Measurements from ENCODE around the gene KLK13.

Gene KLK13

DNA sequence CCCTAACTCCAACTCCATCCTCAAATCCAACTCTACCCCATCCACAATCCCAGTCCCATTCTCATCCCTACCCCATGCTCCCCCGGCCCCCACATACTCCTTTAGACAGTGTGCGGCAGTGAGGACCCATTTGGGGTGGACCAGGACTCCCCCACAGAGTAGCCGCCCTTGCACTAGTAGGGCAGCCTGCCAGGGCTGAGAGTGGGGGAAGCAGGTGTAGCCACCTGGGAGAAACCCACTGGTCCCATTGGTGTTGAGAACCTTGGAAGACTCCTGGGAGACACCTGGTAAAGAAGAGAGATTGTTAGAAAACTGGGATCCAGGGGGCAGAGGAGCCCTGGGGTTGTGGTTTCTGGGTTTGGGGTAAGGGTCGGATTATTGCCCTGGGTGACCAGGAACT lies 4.6 kb downstream of the KLK13 start:
- DNase-seq = no peak

DNA sequence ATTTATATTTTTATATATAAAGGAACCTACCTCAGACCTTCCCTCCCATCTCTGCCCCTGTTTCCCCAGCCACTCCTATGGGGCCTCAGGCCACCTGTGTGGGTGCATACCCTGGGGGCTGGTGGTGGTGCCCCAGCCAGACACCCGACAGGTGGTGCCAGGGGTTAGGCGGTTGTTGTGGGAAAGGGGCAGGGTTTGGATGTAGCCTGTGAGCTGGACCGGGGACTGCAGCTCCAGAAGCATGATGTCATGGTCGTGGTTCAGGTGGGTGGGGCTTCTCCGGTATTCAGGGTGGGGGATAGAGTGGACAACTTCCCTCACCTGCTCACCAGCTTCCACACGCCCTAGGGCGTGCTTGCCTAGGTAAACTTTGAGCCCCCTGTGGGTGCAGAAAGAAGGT lies 5.2 kb downstream of the KLK13 start:
- no peak for DNase-seq

- no peak for DNase-seq
Measured at GRCh38 chr19:51055866-51056265, 9.0 kb downstream of the KLK13 start.

- DNase-seq = no peak
Measured at GRCh38 chr19:51047031-51047335, 17.9 kb downstream of the KLK13 start.

DNA sequence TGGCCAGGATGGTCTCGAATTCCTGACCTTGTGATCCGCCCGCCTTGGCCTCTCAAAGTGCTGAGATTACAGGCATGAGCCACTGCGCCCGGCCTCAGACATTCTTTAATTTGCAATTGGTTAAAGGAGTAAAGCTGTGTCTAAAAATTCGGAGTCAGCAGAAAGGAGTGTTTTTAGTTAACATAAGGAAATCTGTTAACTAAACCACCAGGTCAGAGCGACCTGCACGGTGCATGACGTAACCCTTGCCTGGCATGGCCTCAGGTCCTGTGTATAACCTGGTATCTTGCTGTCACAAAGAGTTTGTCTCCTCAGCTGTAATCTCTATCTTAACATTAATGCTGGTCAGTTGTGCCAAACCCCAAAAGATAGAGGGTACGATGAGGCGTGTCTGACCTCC lies 20.6 kb downstream of the KLK13 start:
- DNase-seq = no peak

DNA sequence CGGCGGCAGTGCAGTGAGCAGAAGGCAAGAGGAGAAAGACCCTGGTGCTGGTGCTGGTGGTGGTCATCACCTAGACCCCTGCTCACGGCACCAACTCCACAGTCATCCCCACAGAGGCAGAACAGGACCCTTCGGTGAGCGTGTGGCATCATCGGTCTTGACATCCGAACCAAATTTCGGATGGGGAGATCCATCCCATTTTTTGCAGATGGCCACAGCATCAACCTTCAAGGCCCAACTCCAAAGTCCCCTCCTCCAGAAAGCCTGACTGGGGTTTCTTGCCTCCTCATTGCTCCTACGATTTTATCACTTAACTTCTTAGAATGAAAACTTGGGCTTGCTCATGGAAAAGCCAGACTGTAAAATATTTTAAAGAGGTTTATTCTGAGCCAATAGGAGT lies 21.4 kb downstream of the KLK13 start:
- DNase-seq = no peak

- no peak for DNase-seq
Measured at GRCh38 chr19:51040151-51040550, 24.7 kb downstream of the KLK13 start.

- DNase-seq = no peak
Measured at GRCh38 chr19:51036519-51036918, 28.4 kb downstream of the KLK13 start.

- no peak for DNase-seq
Measured at GRCh38 chr19:51034704-51035103, 30.2 kb downstream of the KLK13 start, which contains the start of gene KLK12. Gene KLK12, minus strand, starts transcription at chr19:51035002. Its CDS starts 381 bp downstream, at chr19:51034621.

DNA sequence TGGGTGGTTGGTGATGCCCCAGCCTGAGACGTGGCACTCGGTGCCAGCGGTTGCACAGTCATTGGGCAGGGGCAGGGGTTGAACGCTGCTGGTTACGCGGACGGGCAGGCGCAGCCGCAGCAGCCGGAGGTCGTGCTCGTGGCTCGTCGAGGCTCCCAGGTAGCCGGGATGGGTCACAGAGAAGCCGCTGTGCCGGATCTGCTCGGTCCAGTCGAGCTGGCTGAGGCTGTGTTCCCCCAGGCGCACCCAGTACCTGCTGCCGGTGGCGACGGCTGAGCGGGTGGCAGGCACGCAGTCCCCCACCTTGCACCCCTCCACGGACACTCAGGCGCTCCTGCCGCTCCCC lies 33.0 kb downstream of the KLK13 start:
- no peak for DNase-seq

DNA sequence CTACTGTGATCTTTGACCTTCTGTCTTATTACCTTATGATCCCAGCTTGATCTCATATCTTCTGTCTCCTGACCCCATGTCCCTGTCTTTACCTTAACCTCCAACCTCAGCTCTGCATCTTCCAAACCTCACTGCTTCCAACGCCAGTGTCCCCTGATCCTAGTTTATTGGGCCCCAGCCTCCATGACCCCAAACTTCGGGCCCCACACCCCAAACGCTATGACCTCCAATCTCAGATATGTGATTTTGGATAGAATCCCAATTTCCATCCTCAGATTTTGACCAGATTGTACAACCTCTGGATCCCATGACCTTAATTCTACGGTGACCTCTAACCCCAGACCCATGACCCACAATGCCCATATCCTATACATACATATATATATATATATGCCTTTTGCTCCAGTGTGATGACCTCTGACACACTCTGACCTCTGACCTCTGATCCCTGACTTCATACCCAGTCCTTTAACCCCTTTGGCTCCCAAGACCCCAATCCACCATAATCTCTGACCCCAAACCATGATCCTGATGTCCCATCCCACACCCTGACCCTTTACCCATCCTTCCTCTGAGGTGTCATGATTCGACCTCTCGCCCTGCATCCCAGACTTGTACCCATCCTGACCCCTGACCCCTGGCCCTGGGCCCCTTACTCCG lies 33.5 kb downstream of the KLK13 start:
- no peak for DNase-seq

- no peak for DNase-seq
Measured at GRCh38 chr19:51030631-51031030, 34.3 kb downstream of the KLK13 start.

GRCh38 chr19:51029718-51030117 lies 35.2 kb downstream of the KLK13 start:
- no peak for DNase-seq

- no peak for DNase-seq
Measured at GRCh38 chr19:51027873-51028272, 37.0 kb downstream of the KLK13 start.

DNA sequence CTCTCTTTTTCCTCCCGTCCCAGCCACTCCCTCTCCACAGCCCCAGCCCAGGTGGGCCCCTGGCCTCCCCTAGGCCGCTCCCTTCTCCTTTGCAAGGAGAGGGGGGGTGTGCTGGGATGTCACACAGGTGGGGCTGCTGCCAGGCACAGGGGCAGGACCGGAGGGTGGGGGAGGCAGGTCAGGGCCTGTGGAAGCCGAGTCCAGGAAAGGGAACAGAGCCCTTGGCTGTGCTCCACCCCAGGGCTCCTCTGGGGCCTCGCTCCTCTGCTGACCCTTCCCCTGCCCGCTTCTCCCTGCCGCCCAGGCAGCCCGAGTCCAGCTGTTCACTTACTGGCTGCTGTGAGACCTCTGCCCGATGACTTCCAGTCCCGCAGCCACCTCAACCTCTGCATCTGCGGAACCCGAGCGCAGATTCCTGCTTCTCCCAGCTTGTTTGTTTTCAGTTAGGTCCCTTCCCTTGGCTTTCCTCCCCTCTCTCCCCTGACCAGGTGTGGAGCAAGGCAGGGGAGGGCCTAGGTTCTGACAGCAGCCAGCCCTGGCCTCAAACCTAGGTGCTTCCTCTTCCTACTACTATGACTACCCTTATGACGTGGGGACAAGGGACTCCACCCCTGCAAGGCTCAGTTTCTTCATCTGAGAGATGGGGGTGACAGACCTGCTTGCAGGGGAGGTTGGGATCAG lies 37.6 kb downstream of the KLK13 start:
- DNase-seq = no peak

DNA sequence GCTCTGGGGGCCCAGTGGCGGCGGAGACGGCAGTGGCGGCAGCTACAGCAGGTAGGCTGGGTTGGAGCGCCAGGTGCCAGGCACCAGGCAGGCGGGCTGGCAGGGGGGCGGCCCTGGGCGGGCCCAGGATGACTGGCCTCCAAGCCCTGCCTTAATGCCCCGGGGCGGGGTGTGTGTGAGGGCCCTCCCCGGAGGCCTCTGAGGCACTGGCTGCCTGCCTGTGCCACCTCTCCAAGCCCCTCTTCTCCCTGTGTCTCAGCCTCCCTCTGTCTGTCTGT lies 38.4 kb downstream of the KLK13 start, which contains the start of gene KLK11:
KLK11 (minus strand) TSS at position 63 of the 278 bp plus-strand sequence. CDS start 985 bp downstream, outside the sequence.
- DNase-seq = no peak

DNA sequence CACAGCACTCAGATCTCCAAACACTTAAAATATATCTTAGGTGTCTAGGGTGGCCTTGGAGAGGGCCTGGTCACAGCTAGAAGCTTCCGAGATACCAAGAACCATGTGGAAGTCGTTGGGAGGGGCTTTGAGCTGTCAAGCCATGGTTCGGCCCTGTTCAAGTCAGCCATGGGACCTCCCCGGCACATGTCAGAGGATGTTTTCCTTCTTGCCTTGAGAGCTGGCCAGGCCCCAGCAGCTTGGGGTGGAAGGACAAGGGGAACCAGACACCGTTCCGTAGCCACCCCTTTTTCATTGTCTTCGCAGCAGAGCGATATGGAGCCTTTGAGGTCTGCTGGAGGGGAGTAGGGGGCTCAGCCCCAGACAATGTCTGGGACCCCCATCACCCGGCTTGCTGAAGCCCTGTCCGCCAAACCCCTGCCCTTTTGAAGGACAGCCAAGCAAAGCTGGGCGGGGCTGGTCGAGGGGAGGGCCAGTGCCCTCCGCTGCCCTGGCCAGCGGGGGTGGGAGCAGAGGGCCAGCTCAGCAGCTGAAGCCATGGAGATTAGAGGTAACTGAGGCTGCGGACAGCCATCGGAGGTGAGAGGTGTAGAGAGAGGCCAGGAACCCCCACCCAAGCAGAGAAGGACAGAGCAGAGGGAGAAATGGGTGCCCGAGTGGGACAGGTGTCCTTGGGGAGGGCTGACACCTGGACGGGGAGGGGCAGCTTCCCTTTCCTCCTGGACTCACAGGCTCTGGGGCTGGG lies 38.9 kb downstream of the KLK13 start:
- DNase-seq = no peak

GRCh38 chr19:51025401-51025800 lies 39.5 kb downstream of the KLK13 start:
- no peak for DNase-seq

- DNase-seq = no peak
Measured at GRCh38 chr19:51024924-51025323, 40.0 kb downstream of the KLK13 start.

DNA sequence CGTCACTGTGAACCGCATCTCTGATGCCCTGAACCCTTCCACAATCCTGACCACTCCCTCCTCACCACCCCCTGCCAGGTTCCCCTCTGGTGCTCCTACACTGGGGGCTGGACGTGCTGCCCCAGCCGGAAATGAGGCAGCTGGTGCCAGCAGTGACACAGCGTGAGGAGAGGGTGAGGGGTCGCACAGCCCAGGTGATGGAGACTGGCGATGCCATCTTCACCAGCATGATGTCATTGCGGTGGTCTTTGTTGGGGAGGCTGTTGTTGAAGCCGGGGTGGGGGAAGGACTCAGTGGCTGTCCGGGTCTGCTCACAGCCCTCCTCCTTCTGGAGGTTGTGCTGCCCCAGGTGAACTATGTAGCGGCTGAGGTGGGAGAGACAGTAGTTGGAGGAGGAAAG lies 40.9 kb downstream of the KLK13 start:
- no peak for DNase-seq

GRCh38 chr19:51022526-51022925 lies 42.4 kb downstream of the KLK13 start:
- DNase-seq = no peak

DNA sequence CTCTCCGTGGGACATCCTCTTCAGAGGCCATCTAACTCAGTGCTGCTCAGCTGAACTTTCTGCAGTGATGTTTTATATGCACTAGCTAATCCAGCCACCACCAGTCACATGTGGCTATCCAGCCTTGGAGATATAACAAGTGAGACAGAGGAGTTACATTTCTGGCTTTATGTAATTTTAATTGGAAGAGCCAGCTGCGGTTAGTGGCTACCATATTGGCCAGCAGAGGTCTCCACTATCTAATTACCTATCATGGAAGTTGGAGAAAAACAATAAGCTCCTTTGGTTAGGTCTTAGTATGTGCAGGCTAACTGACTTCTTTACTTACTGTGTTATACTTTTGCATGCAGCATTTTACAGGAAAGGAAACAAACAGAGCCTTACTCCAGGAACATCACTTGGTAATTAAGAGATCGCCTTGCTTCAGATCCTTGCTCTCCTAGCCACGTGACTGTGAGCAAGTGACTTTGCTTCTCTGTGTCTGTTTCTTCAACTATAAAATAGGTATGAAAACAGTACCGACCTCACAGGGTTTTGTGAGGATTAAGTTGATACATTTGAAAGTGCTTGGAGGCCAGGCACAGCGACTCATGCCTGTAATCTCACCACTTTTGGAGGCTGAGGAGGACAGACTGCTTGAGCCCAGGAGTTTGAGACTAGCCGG lies 43.8 kb downstream of the KLK13 start:
- no peak for DNase-seq

DNA sequence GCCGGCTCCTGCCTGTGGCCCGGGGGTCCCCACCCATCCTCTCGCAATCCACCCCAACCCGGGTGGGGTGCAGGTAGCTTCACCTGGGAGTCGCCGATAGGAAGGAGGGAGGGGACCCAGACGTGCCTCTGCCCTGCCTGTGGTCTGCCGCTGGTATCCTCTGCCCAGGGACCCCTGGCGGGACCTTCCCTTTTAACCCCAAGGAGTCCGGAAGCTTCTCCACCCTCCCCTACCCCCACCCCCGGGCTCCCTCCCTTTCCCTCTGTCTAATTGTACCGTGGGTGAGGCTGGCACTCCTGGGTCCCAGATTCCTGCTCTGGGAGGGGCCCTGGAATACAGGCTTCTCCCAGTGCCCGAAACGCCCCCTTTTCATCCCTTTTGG lies 45.4 kb downstream of the KLK13 start, which contains the start of gene KLK10:
KLK10 (minus strand) TSS at position 166 of the 382 bp plus-strand sequence. CDS start 579 bp downstream, outside the sequence.
- DNase-seq = no peak
